K562 (cell line): ENCODE data around the gene SAMD4A.

ENCODE experiments used
- CTCF ChIP-seq, 3 experiments: IDR thresholded peaks in 2 of 3; conservative IDR thresholded peaks in 1 of 3; 2 replicates each; pipeline ENCODE4 v1.5.1; 2011 to 2012; ENCODE audit warnings: low read length in 3 of 3, mild to moderate bottlenecking in 3 of 3, control low read depth in 2 of 3, improper control_type of control experiment in 1 of 3, inconsistent platforms in 1 of 3, low read depth in 1 of 3, mixed read lengths in 1 of 3, moderate library complexity in 1 of 3; ENCODE audit not compliant: insufficient read depth in 2 of 3
- MXD1 ChIP-seq: fragments of 250-450 bp; sonication (Bioruptor Pico); IDR thresholded peaks from 2 replicates; pipeline ENCODE4 v1.8.0; 2021; ENCODE audit warnings: borderline replicate concordance, mild to moderate bottlenecking, moderate library complexity; ENCODE audit not compliant: poor library complexity, severe bottlenecking
- NR3C1 ChIP-seq: sonication (generic); formaldehyde crosslinking; IDR thresholded peaks from 2 replicates; pipeline ENCODE4 v1.8.1; 2022; ENCODE audit warnings: missing genetic modification reagents
- POLR2A ChIP-seq: fragments of 450-650 bp; conservative IDR thresholded peaks from 2 replicates; pipeline ENCODE4 v1.6.1; 2016
- RB1 ChIP-seq: fragments of 450-650 bp; IDR thresholded peaks from 2 replicates; pipeline ENCODE4 v1.6.1; 2017; ENCODE audit warnings: low read depth, mild to moderate bottlenecking
- RBM25 ChIP-seq: fragments of 200-400 bp; formaldehyde crosslinking; IDR thresholded peaks from 2 replicates; pipeline ENCODE4 v1.6.1; 2018; ENCODE audit warnings: low read length, low read depth, moderate library complexity; ENCODE audit not compliant: severe bottlenecking
- SNRNP70 ChIP-seq: fragments of 200-400 bp; formaldehyde crosslinking; optimal IDR thresholded peaks from 2 replicates; pipeline ENCODE3; 2017; ENCODE audit warnings: low read depth, low read length
- YBX1 ChIP-seq: fragments of 450-650 bp; IDR thresholded peaks from 2 replicates; pipeline ENCODE4 v1.7.1; 2016; ENCODE audit warnings: mild to moderate bottlenecking
- ZNF449 ChIP-seq: fragments of 250-450 bp; sonication (Bioruptor Pico); IDR thresholded peaks from 2 replicates; pipeline ENCODE4 v1.8.0; 2022; ENCODE audit warnings: moderate library complexity, mild to moderate bottlenecking, inconsistent platforms
- ZNF644 ChIP-seq: fragments of 200-800 bp; sonication (Bioruptor generic); IDR thresholded peaks from 2 replicates; pipeline ENCODE4 v1.6.1; 2016; ENCODE audit warnings: low read depth, missing genetic modification characterization, missing compliant biosample characterization
- ZSCAN29 ChIP-seq: fragments of 450-650 bp; IDR thresholded peaks from 2 replicates; pipeline ENCODE4 v1.6.1; 2017

GRCh38 chr14:54796961-54797360 is 230.0 kb downstream of the SAMD4A start:
- TF ChIP-seq MXD1 (CRISPR knock-in tag) (no peak), POLR2A (no peak), RBM25 (no peak), ZSCAN29 (no peak), YBX1 (no peak), SNRNP70 (no peak), RB1 (no peak), CTCF (IDR thresholded peaks at IDR 0.05 in 2 of 3, conservative IDR thresholded peaks at IDR 0.05 in 1 of 3; ENCODE audit: insufficient read depth in 2 of 3, low read depth in 1 of 3, low read length in 3 of 3) (no peak), ZNF449 (CRISPR knock-in tag) (no peak), ZNF644 (tag) (no peak), NR3C1 (CRISPR knock-in tag) (no peak)
